Stimulated activated CD4-positive, alpha-beta T cell treated with anti-CD3 and anti-CD28 coated beads, TNF-alpha, amount 100 ng/mL, for 1 hour (primary cell): Measurements from ENCODE around the gene SLC22A13.

ENCODE experiments used
- DNase-seq, 3 donors: peaks; one replicate each; pipeline ENCODE4 v3.0.0-alpha.2; 2020; ENCODE audit warnings: low read depth in 3 of 3, low spot score in 1 of 3

Gene SLC22A13

GRCh38 chr3:38327335-38328009 is 61.9 kb downstream of the SLC22A13 start:
- DNase-seq, result no peak
